Measurements from ENCODE around the gene ROBO3.

DNA sequence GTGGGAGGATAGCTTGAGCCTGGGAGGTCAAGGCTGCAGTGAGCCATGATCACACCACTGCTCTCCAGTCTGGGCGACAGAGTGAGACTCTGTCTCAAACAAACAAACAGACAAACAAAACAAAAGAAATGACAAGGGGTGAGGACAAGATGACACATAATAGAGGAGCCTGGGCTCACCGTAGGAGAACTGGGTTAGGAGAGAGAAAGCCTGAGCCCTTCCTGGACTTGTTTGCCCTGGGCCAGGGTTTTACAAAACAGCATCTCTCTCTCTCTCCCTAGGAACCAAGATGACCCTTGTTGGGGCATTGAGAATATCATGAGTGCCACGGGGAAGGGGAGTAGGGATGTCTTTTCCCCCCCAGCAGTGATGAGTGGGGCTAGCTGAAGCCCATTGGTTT is 15.7 kb downstream of the ROBO3 start:
- TF ChIP-seq, protein P1, sequence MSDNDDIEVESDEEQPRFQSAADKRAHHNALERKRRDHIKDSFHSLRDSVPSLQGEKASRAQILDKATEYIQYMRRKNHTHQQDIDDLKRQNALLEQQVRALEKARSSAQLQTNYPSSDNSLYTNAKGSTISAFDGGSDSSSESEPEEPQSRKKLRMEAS (IDR thresholded peaks at IDR 0.05) = no peak
- TF ChIP-seq POLR2A (IDR thresholded peaks at IDR 0.05; ENCODE audit: borderline replicate concordance, extremely low read depth, insufficient read depth, insufficient read length) (no peak), FOSL1 (IDR thresholded peaks at IDR 0.05; ENCODE audit: low read depth) (no peak), ZNF274 (IDR thresholded peaks at IDR 0.05; ENCODE audit: low read depth, low read length) (no peak), POLR2AphosphoS5 (IDR thresholded peaks at IDR 0.05; ENCODE audit: low read depth, low read length) (no peak), RAD21 (IDR thresholded peaks at IDR 0.05; ENCODE audit: low read depth) (no peak)
- TF ChIP-seq, protein P2, sequence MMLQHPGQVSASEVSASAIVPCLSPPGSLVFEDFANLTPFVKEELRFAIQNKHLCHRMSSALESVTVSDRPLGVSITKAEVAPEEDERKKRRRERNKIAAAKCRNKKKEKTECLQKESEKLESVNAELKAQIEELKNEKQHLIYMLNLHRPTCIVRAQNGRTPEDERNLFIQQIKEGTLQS (IDR thresholded peaks at IDR 0.05) = no peak
- TF ChIP-seq, protein P3, sequence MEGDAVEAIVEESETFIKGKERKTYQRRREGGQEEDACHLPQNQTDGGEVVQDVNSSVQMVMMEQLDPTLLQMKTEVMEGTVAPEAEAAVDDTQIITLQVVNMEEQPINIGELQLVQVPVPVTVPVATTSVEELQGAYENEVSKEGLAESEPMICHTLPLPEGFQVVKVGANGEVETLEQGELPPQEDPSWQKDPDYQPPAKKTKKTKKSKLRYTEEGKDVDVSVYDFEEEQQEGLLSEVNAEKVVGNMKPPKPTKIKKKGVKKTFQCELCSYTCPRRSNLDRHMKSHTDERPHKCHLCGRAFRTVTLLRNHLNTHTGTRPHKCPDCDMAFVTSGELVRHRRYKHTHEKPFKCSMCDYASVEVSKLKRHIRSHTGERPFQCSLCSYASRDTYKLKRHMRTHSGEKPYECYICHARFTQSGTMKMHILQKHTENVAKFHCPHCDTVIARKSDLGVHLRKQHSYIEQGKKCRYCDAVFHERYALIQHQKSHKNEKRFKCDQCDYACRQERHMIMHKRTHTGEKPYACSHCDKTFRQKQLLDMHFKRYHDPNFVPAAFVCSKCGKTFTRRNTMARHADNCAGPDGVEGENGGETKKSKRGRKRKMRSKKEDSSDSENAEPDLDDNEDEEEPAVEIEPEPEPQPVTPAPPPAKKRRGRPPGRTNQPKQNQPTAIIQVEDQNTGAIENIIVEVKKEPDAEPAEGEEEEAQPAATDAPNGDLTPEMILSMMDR (IDR thresholded peaks at IDR 0.05 in 2 of 3, conservative IDR thresholded peaks at IDR 0.05 in 1 of 3; ENCODE audit: borderline replicate concordance in 1 of 3, insufficient read depth in 1 of 3, low read depth in 2 of 3, low read length in 2 of 3) = no peak
- TF ChIP-seq, protein P4, sequence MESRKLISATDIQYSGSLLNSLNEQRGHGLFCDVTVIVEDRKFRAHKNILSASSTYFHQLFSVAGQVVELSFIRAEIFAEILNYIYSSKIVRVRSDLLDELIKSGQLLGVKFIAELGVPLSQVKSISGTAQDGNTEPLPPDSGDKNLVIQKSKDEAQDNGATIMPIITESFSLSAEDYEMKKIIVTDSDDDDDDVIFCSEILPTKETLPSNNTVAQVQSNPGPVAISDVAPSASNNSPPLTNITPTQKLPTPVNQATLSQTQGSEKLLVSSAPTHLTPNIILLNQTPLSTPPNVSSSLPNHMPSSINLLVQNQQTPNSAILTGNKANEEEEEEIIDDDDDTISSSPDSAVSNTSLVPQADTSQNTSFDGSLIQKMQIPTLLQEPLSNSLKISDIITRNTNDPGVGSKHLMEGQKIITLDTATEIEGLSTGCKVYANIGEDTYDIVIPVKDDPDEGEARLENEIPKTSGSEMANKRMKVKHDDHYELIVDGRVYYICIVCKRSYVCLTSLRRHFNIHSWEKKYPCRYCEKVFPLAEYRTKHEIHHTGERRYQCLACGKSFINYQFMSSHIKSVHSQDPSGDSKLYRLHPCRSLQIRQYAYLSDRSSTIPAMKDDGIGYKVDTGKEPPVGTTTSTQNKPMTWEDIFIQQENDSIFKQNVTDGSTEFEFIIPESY (IDR thresholded peaks at IDR 0.05; ENCODE audit: extremely low read depth, insufficient replicate concordance, low read length) = no peak
